PFSK-1 (cell line): Measurements from ENCODE around the gene IFRD1.
A peak's percentile ranks its signal among the peaks of the same experiment; 100 is the strongest.

Experiments
- FOXP2 ChIP-seq: optimal IDR thresholded peaks from 2 replicates; pipeline ENCODE3; 2011; ENCODE audit warnings: borderline replicate concordance, control low read depth, inconsistent platforms; ENCODE audit not compliant: insufficient read depth; ENCODE audit errors: extremely low read length, extremely low read depth
- POLR2AphosphoS5 ChIP-seq: IDR thresholded peaks from 2 replicates; pipeline ENCODE4 v1.6.1; 2012; ENCODE audit warnings: low read depth, mild to moderate bottlenecking, control low read depth, low read length, moderate library complexity
- REST ChIP-seq, 2 experiments: IDR thresholded peaks; 2 replicates each; pipeline versions ENCODE4 v1.6.1 to v1.8.0; 2011 to 2012; ENCODE audit warnings: low read depth in 2 of 2, low read length in 2 of 2, control low read depth in 1 of 2, inconsistent platforms in 1 of 2, mild to moderate bottlenecking in 1 of 2, moderate library complexity in 1 of 2; ENCODE audit not compliant: insufficient read depth in 1 of 2
- SIN3A ChIP-seq: IDR thresholded peaks from 2 replicates; pipeline ENCODE4 v1.6.1; 2012; ENCODE audit warnings: mild to moderate bottlenecking, low read length, moderate library complexity, borderline replicate concordance; ENCODE audit not compliant: insufficient read depth
- TAF1 ChIP-seq: IDR thresholded peaks from 2 replicates; pipeline ENCODE4 v1.6.1; 2012; ENCODE audit warnings: low read length, control low read depth, borderline replicate concordance; ENCODE audit not compliant: insufficient read depth

GRCh38 chr7:112449902-112450806, at the start of gene IFRD1:
- no peak for TF ChIP-seq REST (IDR thresholded peaks at IDR 0.05; ENCODE audit: insufficient read depth in 1 of 2, low read depth in 2 of 2, low read length in 2 of 2)
- no peak for TF ChIP-seq SIN3A
- peak; percentile 99 for TF ChIP-seq POLR2AphosphoS5
- TF ChIP-seq TAF1: peak; percentile 66; the same call in 1 of the 2 replicates
- peak; percentile 29 for TF ChIP-seq FOXP2
